ENCODE results near the gene GRWD1. TPM values are rescaled to one million over a fixed set of nuclear protein-coding genes. Genes with fewer than 3 reads are reported as not detected.

Gene GRWD1
- total and polyA plus RNA-seq, 2 of the 13 experiments (the other 11 are each of a cell fraction or from before 2014, with no cell fraction given), result 10.8 to 46.6 TPM

DNA sequence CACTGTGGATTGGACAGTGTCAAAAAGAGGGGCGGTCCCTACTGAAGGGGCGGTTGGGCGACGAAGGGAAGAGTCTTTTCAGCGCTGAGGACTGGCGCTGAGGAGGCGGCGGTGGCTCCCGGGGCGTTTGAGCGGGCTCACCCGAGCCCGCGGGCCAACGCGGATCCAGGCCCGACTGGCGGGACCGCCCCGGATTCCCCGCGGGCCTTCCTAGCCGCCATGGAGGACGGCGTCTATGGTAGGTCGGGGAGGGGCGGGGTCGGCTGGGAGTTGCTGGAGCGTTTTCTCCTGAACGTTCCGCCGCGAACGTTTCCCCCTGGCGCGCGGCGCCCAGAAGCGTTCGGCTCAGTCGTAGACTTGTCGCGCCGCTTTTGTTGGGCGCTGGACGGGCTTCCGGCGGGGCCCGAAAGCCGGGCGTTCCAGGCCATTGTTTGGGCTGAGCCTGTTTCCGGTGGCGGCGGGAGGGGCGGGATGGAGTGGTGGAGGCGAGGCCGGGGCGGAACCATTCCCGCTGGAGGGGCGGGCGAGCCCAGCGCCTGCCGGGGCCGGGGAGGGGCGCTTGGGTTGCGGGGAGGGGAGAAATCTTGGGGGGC lies 23.6 kb downstream of the GRWD1 start, which contains the start of gene CYTH2 (continued):
- peak; percentile 44 to 80; a peak in 3 of 4 replicates for TF ChIP-seq HMGXB4 (CRISPR knock-in tag; IDR thresholded peaks at IDR 0.05; ENCODE audit: borderline replicate concordance in 1 of 2, low read depth in 1 of 2)
- TF ChIP-seq KDM1A (CRISPR knock-in tag; IDR thresholded peaks at IDR 0.05), result no peak
- TF ChIP-seq, protein P1, sequence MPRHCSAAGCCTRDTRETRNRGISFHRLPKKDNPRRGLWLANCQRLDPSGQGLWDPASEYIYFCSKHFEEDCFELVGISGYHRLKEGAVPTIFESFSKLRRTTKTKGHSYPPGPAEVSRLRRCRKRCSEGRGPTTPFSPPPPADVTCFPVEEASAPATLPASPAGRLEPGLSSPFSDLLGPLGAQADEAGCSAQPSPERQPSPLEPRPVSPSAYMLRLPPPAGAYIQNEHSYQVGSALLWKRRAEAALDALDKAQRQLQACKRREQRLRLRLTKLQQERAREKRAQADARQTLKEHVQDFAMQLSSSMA (CRISPR knock-in tag; IDR thresholded peaks at IDR 0.05), result no peak
- no peak for TF ChIP-seq NFE2L1 (CRISPR knock-in tag; IDR thresholded peaks at IDR 0.05; ENCODE audit: borderline replicate concordance)
- no peak; the same call in 1 of the 2 replicates for TF ChIP-seq ZNF331 (CRISPR knock-in tag; IDR thresholded peaks at IDR 0.05)
- TF ChIP-seq ZBTB44 (CRISPR knock-in tag; IDR thresholded peaks at IDR 0.05), result no peak
- TF ChIP-seq RARG (CRISPR knock-in tag; IDR thresholded peaks at IDR 0.05; ENCODE audit: low read depth), result no peak
- TF ChIP-seq, protein P2, sequence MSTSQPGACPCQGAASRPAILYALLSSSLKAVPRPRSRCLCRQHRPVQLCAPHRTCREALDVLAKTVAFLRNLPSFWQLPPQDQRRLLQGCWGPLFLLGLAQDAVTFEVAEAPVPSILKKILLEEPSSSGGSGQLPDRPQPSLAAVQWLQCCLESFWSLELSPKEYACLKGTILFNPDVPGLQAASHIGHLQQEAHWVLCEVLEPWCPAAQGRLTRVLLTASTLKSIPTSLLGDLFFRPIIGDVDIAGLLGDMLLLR (CRISPR knock-in tag; IDR thresholded peaks at IDR 0.05), result no peak
- TF ChIP-seq ZNF704 (CRISPR knock-in tag; IDR thresholded peaks at IDR 0.05; ENCODE audit: borderline replicate concordance), result 0 out of 2 replicates have a peak, but pooled peaks have one; percentile 73
- no peak; the same call in 1 of the 2 replicates for TF ChIP-seq ZNF558 (CRISPR knock-in tag; IDR thresholded peaks at IDR 0.05; ENCODE audit: borderline replicate concordance)
- TF ChIP-seq GABPB1 (CRISPR knock-in tag; IDR thresholded peaks at IDR 0.05), result peak; percentile 89
- peak; percentile 29; the same call in 1 of the 2 replicates for TF ChIP-seq SPEN (CRISPR knock-in tag; IDR thresholded peaks at IDR 0.05; ENCODE audit: low read depth)
- no peak for TF ChIP-seq MTF2 (CRISPR knock-in tag; IDR thresholded peaks at IDR 0.05; ENCODE audit: borderline replicate concordance)
- TF ChIP-seq, protein P3, sequence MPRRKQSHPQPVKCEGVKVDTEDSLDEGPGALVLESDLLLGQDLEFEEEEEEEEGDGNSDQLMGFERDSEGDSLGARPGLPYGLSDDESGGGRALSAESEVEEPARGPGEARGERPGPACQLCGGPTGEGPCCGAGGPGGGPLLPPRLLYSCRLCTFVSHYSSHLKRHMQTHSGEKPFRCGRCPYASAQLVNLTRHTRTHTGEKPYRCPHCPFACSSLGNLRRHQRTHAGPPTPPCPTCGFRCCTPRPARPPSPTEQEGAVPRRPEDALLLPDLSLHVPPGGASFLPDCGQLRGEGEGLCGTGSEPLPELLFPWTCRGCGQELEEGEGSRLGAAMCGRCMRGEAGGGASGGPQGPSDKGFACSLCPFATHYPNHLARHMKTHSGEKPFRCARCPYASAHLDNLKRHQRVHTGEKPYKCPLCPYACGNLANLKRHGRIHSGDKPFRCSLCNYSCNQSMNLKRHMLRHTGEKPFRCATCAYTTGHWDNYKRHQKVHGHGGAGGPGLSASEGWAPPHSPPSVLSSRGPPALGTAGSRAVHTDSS (CRISPR knock-in tag; conservative IDR thresholded peaks at IDR 0.05), result no peak

Data from HepG2 (cell line).